Neural progenitor cell (in vitro differentiated cells): ENCODE results near the gene SAP30L. TPM values are rescaled to one million over a fixed set of nuclear protein-coding genes. Genes with fewer than 3 reads are reported as not detected.

Experiments used
- DNase-seq: peaks from one replicate; pipeline ENCODE4 v3.0.0-alpha.2; 2016; ENCODE audit warnings: low spot score
- H2AFZ ChIP-seq: fragments of 200-600 bp; sonication (generic); replicated peaks from 2 replicates; pipeline ENCODE4 v1.6.1; 2016; ENCODE audit warnings: antibody characterized with exemption
- H3F3A ChIP-seq: fragments of 200-600 bp; sonication (generic); 2 replicates; pipeline ENCODE4 v1.6.1; 2016; ENCODE audit warnings: antibody characterized with exemption, low read depth
- H3K27ac ChIP-seq: fragments of 200-600 bp; sonication (generic); 2 replicates; pipeline ENCODE4 v1.5.1; 2016; ENCODE audit warnings: mild to moderate bottlenecking
- H3K27me3 ChIP-seq: fragments of 200-600 bp; sonication (generic); 2 replicates; pipeline ENCODE4 v1.6.1; 2016; ENCODE audit warnings: mild to moderate bottlenecking, moderate library complexity
- H3K36me3 ChIP-seq: fragments of 200-600 bp; sonication (generic); 2 replicates; pipeline ENCODE4 v1.5.1; 2016
- H3K4me1 ChIP-seq: fragments of 200-600 bp; sonication (generic); 2 replicates; pipeline ENCODE4 v1.6.1; 2016; ENCODE audit warnings: mixed run types
- H3K4me2 ChIP-seq: fragments of 200-600 bp; sonication (generic); 2 replicates; pipeline ENCODE4 v1.6.1; 2016
- H3K4me3 ChIP-seq: fragments of 200-600 bp; sonication (generic); 2 replicates; pipeline ENCODE4 v1.5.1; 2016
- H3K79me2 ChIP-seq: fragments of 200-600 bp; sonication (generic); 2 replicates; pipeline ENCODE4 v1.6.1; 2016; ENCODE audit warnings: low read depth
- H3K9ac ChIP-seq: fragments of 200-600 bp; sonication (generic); 2 replicates; pipeline ENCODE4 v1.6.1; 2016
- H3K9me3 ChIP-seq: fragments of 200-600 bp; sonication (generic); 2 replicates; pipeline ENCODE4 v1.5.1; 2016; ENCODE audit warnings: low read depth
- H4K20me1 ChIP-seq: fragments of 200-600 bp; sonication (generic); 2 replicates; pipeline ENCODE4 v1.6.1; 2016; ENCODE audit warnings: low read depth
- H3K27ac Mint-ChIP-seq: 3 replicates; pipeline ENCODE4 v1.8.0; 2021; ENCODE audit warnings: mixed read lengths
- H3K27me3 Mint-ChIP-seq: 2 replicates; pipeline ENCODE4 v1.8.0; 2022; ENCODE audit warnings: low read depth, mild to moderate bottlenecking, inconsistent platforms, moderate library complexity, mixed read lengths; ENCODE audit not compliant: insufficient read depth
- H3K36me3 Mint-ChIP-seq: 3 replicates; pipeline ENCODE4 v1.8.0; 2021; ENCODE audit warnings: mixed read lengths
- H3K4me1 Mint-ChIP-seq: 3 replicates; pipeline ENCODE4 v1.8.0; 2021; ENCODE audit warnings: mixed read lengths
- H3K4me3 Mint-ChIP-seq: 3 replicates; pipeline ENCODE4 v1.8.0; 2021; ENCODE audit warnings: mild to moderate bottlenecking, moderate library complexity, mixed read lengths
- H3K9me3 Mint-ChIP-seq: 3 replicates; pipeline ENCODE4 v1.8.0; 2020; ENCODE audit warnings: mixed read lengths
- CTCF ChIP-seq: fragments of 200-600 bp; sonication (generic); IDR thresholded peaks from 2 replicates; pipeline ENCODE4 v1.5.1; 2017; ENCODE audit warnings: antibody characterized with exemption, mild to moderate bottlenecking
- EZH2 ChIP-seq: fragments of 200-600 bp; sonication (generic); IDR thresholded peaks from 2 replicates; pipeline ENCODE4 v1.6.1; 2017; ENCODE audit warnings: antibody characterized with exemption, mild to moderate bottlenecking, moderate library complexity
- EZH2phosphoT487 ChIP-seq: fragments of 200-600 bp; sonication (generic); IDR thresholded peaks from 2 replicates; pipeline ENCODE4 v1.6.1; 2017; ENCODE audit warnings: antibody characterized with exemption
- total RNA-seq: library from RNA; depleted of rRNA; stranded (reverse); fragments of >200 nt; gene quantifications from 2 replicates; pipeline ENCODE4 v1.2.3, GENCODE V29; 2015; ENCODE audit warnings: low replicate concordance

The SAP30L gene
- total RNA-seq, 1 donor from 2014 or later: 13.2 TPM

- no peak for DNase-seq
- peaks cover 3% of the 10 kb centered on the region for H3K4me1 Mint-ChIP-seq
- Histone ChIP-seq H3K36me3 (peaks cover 3% of the 10 kb centered on the region), H3K79me2 (no peaks in the 10 kb centered on the region), H3K9me3 (no peaks in the 10 kb centered on the region), H3K9ac (no peak overlapping the region), H4K20me1 (peaks cover 2% of the 10 kb centered on the region), H3F3A (no peaks in the 10 kb centered on the region), H3K4me3 (no peak overlapping the region), H3K4me1 (no peaks in the 10 kb centered on the region), H2AFZ (no peak overlapping the region), H3K27ac (no peak overlapping the region), H3K4me2 (no peak overlapping the region), H3K27me3 (no peaks in the 10 kb centered on the region)
- H3K36me3 Mint-ChIP-seq: peaks cover 44% of the 10 kb centered on the region
- TF ChIP-seq CTCF (no peak), EZH2phosphoT487 (no peak), EZH2 (no peak)
- H3K4me3 Mint-ChIP-seq: no peak overlapping the region
- no peak overlapping the region for H3K27ac Mint-ChIP-seq
- H3K27me3 Mint-ChIP-seq: peaks cover 2% of the 10 kb centered on the region
- no peaks in the 10 kb centered on the region for H3K9me3 Mint-ChIP-seq
Observed at GRCh38 chr5:154455585-154455984, 9.8 kb downstream of the SAP30L start.

GRCh38 chr5:154456540-154456939 lies 10.7 kb downstream of the SAP30L start:
- TF ChIP-seq EZH2: no peak
- TF ChIP-seq CTCF: no peak
- TF ChIP-seq EZH2phosphoT487: no peak
- no peak overlapping the region for H3K4me2 ChIP-seq
- no peaks in the 10 kb centered on the region for H3F3A ChIP-seq
- H3K4me1 ChIP-seq: no peaks in the 10 kb centered on the region
- no peaks in the 10 kb centered on the region for H3K79me2 ChIP-seq
- H2AFZ ChIP-seq: no peak overlapping the region
- H3K27me3 ChIP-seq: no peaks in the 10 kb centered on the region
- Mint-ChIP-seq H3K9me3 (no peaks in the 10 kb centered on the region), H3K27me3 (peaks cover 2% of the 10 kb centered on the region), H3K36me3 (peaks cover 41% of the 10 kb centered on the region), H3K27ac (no peak overlapping the region), H3K4me1 (peaks cover 3% of the 10 kb centered on the region), H3K4me3 (no peak overlapping the region)
- H3K4me3 ChIP-seq: no peak overlapping the region
- H3K36me3 ChIP-seq: peaks cover 3% of the 10 kb centered on the region
- H3K9me3 ChIP-seq: no peaks in the 10 kb centered on the region
- no peak overlapping the region for H3K27ac ChIP-seq
- DNase-seq: no peak
- no peak overlapping the region for H3K9ac ChIP-seq
- no peaks in the 10 kb centered on the region for H4K20me1 ChIP-seq

- Histone ChIP-seq H3K27ac (no peak overlapping the region), H3K4me1 (no peaks in the 10 kb centered on the region), H2AFZ (no peak overlapping the region), H3K4me2 (no peak overlapping the region), H3K27me3 (no peaks in the 10 kb centered on the region), H3K4me3 (no peak overlapping the region), H4K20me1 (no peaks in the 10 kb centered on the region), H3K79me2 (no peaks in the 10 kb centered on the region), H3K9ac (no peak overlapping the region), H3K9me3 (no peaks in the 10 kb centered on the region), H3K36me3 (peaks cover 3% of the 10 kb centered on the region), H3F3A (no peaks in the 10 kb centered on the region)
- Mint-ChIP-seq H3K4me3 (no peak overlapping the region), H3K27ac (no peak overlapping the region), H3K4me1 (no peaks in the 10 kb centered on the region), H3K27me3 (no peaks in the 10 kb centered on the region), H3K36me3 (peaks cover 29% of the 10 kb centered on the region), H3K9me3 (no peaks in the 10 kb centered on the region)
- DNase-seq: no peak
- TF ChIP-seq CTCF: no peak
- no peak for TF ChIP-seq EZH2phosphoT487
- TF ChIP-seq EZH2: no peak
Observed at GRCh38 chr5:154459015-154459414, 13.2 kb downstream of the SAP30L start.
